Fibroblast of skin of abdomen (primary cell): ENCODE results near the gene KAZN.

ENCODE experiments used
- DNase-seq: peaks from one replicate; pipeline ENCODE4 v3.0.0-alpha.2; 2013

Gene KAZN

GRCh38 chr1:14962407-14962806 is 363.9 kb downstream of the KAZN start:
- no peak for DNase-seq

GRCh38 chr1:14963791-14964710 is 365.6 kb downstream of the KAZN start:
- DNase-seq = peak; percentile 60

- DNase-seq = peak; percentile 53
Measured at GRCh38 chr1:14964711-14965055, 366.2 kb downstream of the KAZN start.

GRCh38 chr1:14968251-14968851 is 369.9 kb downstream of the KAZN start:
- peak; percentile 86 for DNase-seq

- no peak for DNase-seq
Measured at GRCh38 chr1:14969006-14969405, 370.5 kb downstream of the KAZN start.

- DNase-seq = peak; percentile 94
Measured at GRCh38 chr1:14970115-14970798, 371.8 kb downstream of the KAZN start.

GRCh38 chr1:14970799-14971141 is 372.3 kb downstream of the KAZN start:
- peak; percentile 31 for DNase-seq

- no peak for DNase-seq
Measured at GRCh38 chr1:14971221-14971620, 372.7 kb downstream of the KAZN start.

GRCh38 chr1:14972107-14972506 is 373.6 kb downstream of the KAZN start:
- DNase-seq = no peak

GRCh38 chr1:14973773-14974172 is 375.3 kb downstream of the KAZN start:
- no peak for DNase-seq

GRCh38 chr1:14974361-14974760 is 375.9 kb downstream of the KAZN start:
- DNase-seq = no peak

- DNase-seq = no peak
Measured at GRCh38 chr1:14975119-14975518, 376.6 kb downstream of the KAZN start.

- no peak for DNase-seq
Measured at GRCh38 chr1:14976256-14976655, 377.8 kb downstream of the KAZN start.

GRCh38 chr1:14977338-14977931 is 378.9 kb downstream of the KAZN start:
- no peak for DNase-seq

- peak; percentile 39 for DNase-seq
Measured at GRCh38 chr1:14980621-14981218, 382.2 kb downstream of the KAZN start.

GRCh38 chr1:14982029-14982428 is 383.5 kb downstream of the KAZN start:
- DNase-seq = no peak

- no peak for DNase-seq
Measured at GRCh38 chr1:14983277-14983676, 384.8 kb downstream of the KAZN start.

GRCh38 chr1:14986168-14986567 is 387.7 kb downstream of the KAZN start:
- no peak for DNase-seq

- no peak for DNase-seq
Measured at GRCh38 chr1:14987829-14988603, 389.5 kb downstream of the KAZN start.

- no peak for DNase-seq
Measured at GRCh38 chr1:14988636-14989035, 390.2 kb downstream of the KAZN start.

- DNase-seq = no peak
Measured at GRCh38 chr1:14989931-14990728, 391.6 kb downstream of the KAZN start.
